A549 (cell line): ENCODE results near the gene MLLT10. TPM values are rescaled to one million over a fixed set of nuclear protein-coding genes. Genes with fewer than 3 reads are reported as not detected.

Source experiments
- ATAC-seq, 2 experiments: fragments of 200-7000 bp in 1 of 2; fragments of >200 bp in 1 of 2; cut with Nextera tagmentation in 1 of 2; cut with Tn5 transposase in 1 of 2; 3 replicates each; pipeline versions ENCODE4 v1.8.0 to v1.9.1; 2018 to 2020; ENCODE audit warnings: mild to moderate bottlenecking in 1 of 2, moderate library complexity in 1 of 2
- CTCF ChIA-PET: fragments of 300-600 bp; sonication (Branson Sonifier 250); formaldehyde crosslinking; extraction: SDS; loops from one replicate; lab custom pipeline; 2021; ENCODE audit warnings: antibody characterized with exemption, inconsistent platforms; lab: Yijun Ruan, JAX
- POLR2A ChIA-PET: fragments of 350-600 bp; formaldehyde crosslinking; extraction: SDS; loops from one replicate; lab custom pipeline; 2021; ENCODE audit warnings: antibody characterized with exemption, inconsistent platforms; lab: Yijun Ruan, JAX
- DNase-seq, 2 experiments: peaks; one replicate each; pipeline versions ENCODE4 v3.0.0 to v3.0.0-alpha.2; 2011 to 2016; ENCODE audit warnings: low read depth in 1 of 2, low spot score in 1 of 2
- FAIRE-seq: peaks from 2 replicates; lab custom pipeline; 2011; peaks lifted over from hg19 to GRCh38; lab: Jason Lieb, UNC
- H3K27ac ChIP-seq, 2 experiments: fragments of >200 bp; sonication (Bioruptor Twin); formaldehyde crosslinking; 3 replicates each; pipeline ENCODE4 v1.5.1; 2016 to 2017
- H3K4me1 ChIP-seq: fragments of >200 bp; sonication (Bioruptor Twin); formaldehyde crosslinking; 3 replicates; pipeline ENCODE4 v1.6.1; 2016
- H3K4me2 ChIP-seq: fragments of >200 bp; sonication (Bioruptor Twin); formaldehyde crosslinking; 3 replicates; pipeline ENCODE4 v1.6.1; 2016
- H3K4me3 ChIP-seq: fragments of >200 bp; sonication (Bioruptor Twin); formaldehyde crosslinking; 3 replicates; pipeline ENCODE4 v1.5.1; 2016
- H3K9me3 ChIP-seq: fragments of >200 bp; sonication (Bioruptor Twin); formaldehyde crosslinking; 3 replicates; pipeline ENCODE4 v1.6.1; 2016
- CBX2 ChIP-seq: fragments of 200-600 bp; sonication (generic); IDR thresholded peaks from 2 replicates; pipeline ENCODE4 v1.6.1; 2016; ENCODE audit warnings: low read depth, mild to moderate bottlenecking, borderline replicate concordance
- FOSL2 ChIP-seq, 2 experiments: fragments of 450-650 bp in 1 of 2; fragments of >200 bp in 1 of 2; sonication (Bioruptor Twin) in 1 of 2; formaldehyde crosslinking; IDR thresholded peaks; 2 replicates each; pipeline versions ENCODE4 v1.5.0 to v1.6.1; 2016 to 2020; ENCODE audit warnings: mild to moderate bottlenecking in 1 of 2, moderate library complexity in 1 of 2
- FOXS1 ChIP-seq: fragments of 250-450 bp; sonication (Bioruptor Pico); IDR thresholded peaks from 2 replicates; pipeline ENCODE4 v1.5.0; 2020; ENCODE audit warnings: mild to moderate bottlenecking, moderate library complexity
- HDAC2 ChIP-seq: fragments of 200-600 bp; sonication (generic); IDR thresholded peaks from 2 replicates; pipeline ENCODE4 v1.6.1; 2016
- HEYL ChIP-seq: fragments of 250-450 bp; sonication (Bioruptor Pico); IDR thresholded peaks from 2 replicates; pipeline ENCODE4 v1.8.0; 2021; ENCODE audit warnings: mild to moderate bottlenecking, moderate library complexity
- HMGXB4 ChIP-seq: fragments of 250-450 bp; sonication (Bioruptor Pico); IDR thresholded peaks from 2 replicates; pipeline ENCODE4 v1.5.0; 2021; ENCODE audit warnings: mild to moderate bottlenecking, moderate library complexity, borderline replicate concordance
- JUN ChIP-seq, 2 experiments: fragments of >200 bp; sonication (Bioruptor Twin); formaldehyde crosslinking; IDR thresholded peaks; 2 replicates in 1 of 2; 3 replicates in 1 of 2; pipeline ENCODE4 v1.6.1; 2016 to 2017
- JUNB ChIP-seq: fragments of >200 bp; sonication (Bioruptor Twin); formaldehyde crosslinking; IDR thresholded peaks from 2 replicates; pipeline ENCODE4 v1.6.1; 2016
- KDM5A ChIP-seq: fragments of 200-600 bp; sonication (generic); IDR thresholded peaks from 2 replicates; pipeline ENCODE4 v1.6.1; 2016; ENCODE audit warnings: antibody characterized with exemption, mild to moderate bottlenecking
- MAFK ChIP-seq: fragments of 450-650 bp; IDR thresholded peaks from 2 replicates; pipeline ENCODE4 v1.6.1; 2014; ENCODE audit not compliant: partially characterized antibody
- MAX ChIP-seq: IDR thresholded peaks from 2 replicates; pipeline ENCODE4 v1.6.1; 2012
- NFE2L2 ChIP-seq: fragments of 150-350 bp; conservative IDR thresholded peaks from 2 replicates; pipeline ENCODE4 v1.6.1; 2014; ENCODE audit warnings: low read length
- RFX5 ChIP-seq: fragments of 450-650 bp; IDR thresholded peaks from 2 replicates; pipeline ENCODE4 v1.7.1; 2014; ENCODE audit warnings: antibody characterized with exemption, mild to moderate bottlenecking, moderate library complexity
- TFCP2L1 ChIP-seq: fragments of 250-450 bp; sonication (Bioruptor Pico); IDR thresholded peaks from 2 replicates; pipeline ENCODE4 v1.5.0; 2021; ENCODE audit warnings: mild to moderate bottlenecking
- TP53 ChIP-seq: fragments of 250-450 bp; sonication (Bioruptor Pico); IDR thresholded peaks from 2 replicates; pipeline ENCODE4 v1.5.0; 2021; ENCODE audit warnings: mild to moderate bottlenecking, moderate library complexity
- ZC3H11A ChIP-seq: fragments of 450-650 bp; IDR thresholded peaks from 2 replicates; pipeline ENCODE4 v1.6.1; 2014; ENCODE audit warnings: antibody characterized with exemption, mild to moderate bottlenecking
- ZFP36 ChIP-seq: fragments of 450-650 bp; IDR thresholded peaks from 2 replicates; pipeline ENCODE4 v1.6.1; 2014; ENCODE audit warnings: borderline replicate concordance; ENCODE audit not compliant: partially characterized antibody
- WGBS: methylation state at CpG from one replicate; pipeline ENCODE4 v1.1.6; 2017; ENCODE audit errors: missing lambda C conversion rate; 5-methylcytosine and 5-hydroxymethylcytosine counted together
- polyA plus RNA-seq, 4 experiments: library from polyadenylated mRNA; depleted of rRNA in 3 of 4; stranded (reverse); fragments of >200 nt; fragmentation: RNase III in 1 of 4; extraction: RNeasy Plus Mini Kit Qiagen cat#74134 plus additional on column Dnase treatment in 1 of 4; gene quantifications; 2 replicates in 3 of 4; 3 replicates in 1 of 4; pipeline ENCODE4 v1.2.3, GENCODE V29; 2011 to 2017
- TF ChIP-seq, protein P1 (sequence below): fragments of 250-450 bp; sonication (Bioruptor Pico); IDR thresholded peaks from 2 replicates; pipeline ENCODE4 v1.5.0; 2020; ENCODE audit warnings: low read depth, mild to moderate bottlenecking, moderate library complexity
- TF ChIP-seq, protein P2 (sequence below): fragments of 450-650 bp; IDR thresholded peaks from 2 replicates; pipeline ENCODE4 v1.6.1; 2014; ENCODE audit warnings: antibody characterized with exemption
- TF ChIP-seq, protein P3 (sequence below): fragments of >200 bp; sonication (Bioruptor Twin); formaldehyde crosslinking; IDR thresholded peaks from 3 replicates; pipeline ENCODE4 v1.6.1; 2016

The MLLT10 gene
- polyA plus RNA-seq, 2 of the 4 experiments (the other 2 are of a cell fraction): 41.7 to 54.1 TPM

- CTCF ChIA-PET: interaction anchor here (1.3 kb wide), 1 partner anchor 231 kb away, joined by 5 read pairs; no protein-coding TSS in a partner anchor
- 95% methylated on average over 5 of the region's 5 CpGs for WGBS
Measured at GRCh38 chr10:21501091-21501490, 32.9 kb upstream of the MLLT10 start.

GRCh38 chr10:21501731-21502347 is 32.2 kb upstream of the MLLT10 start:
- FAIRE-seq: no peak
- Histone ChIP-seq H3K4me1 (peaks cover 19% of the 10 kb centered on the region), H3K4me2 (no peak overlapping the region), H3K4me3 (no peak overlapping the region), H3K27ac (peak overlapping the region in 1 of 2 experiments; percentile 4; a peak in 1 of 6 replicates), H3K9me3 (no peaks in the 10 kb centered on the region)
- DNase-seq: no peak
- peak in 1 of 2 experiments; percentile 25; a peak in 3 of 6 replicates for ATAC-seq
- no peak for TF ChIP-seq TP53 (CRISPR knock-in tag)
- no peak for TF ChIP-seq HDAC2
- TF ChIP-seq MAFK: no peak
- no peak for TF ChIP-seq MAX
- TF ChIP-seq FOSL2 (IDR thresholded peaks at IDR 0.05): no peak
- no peak for TF ChIP-seq FOSL2 (CRISPR knock-in tag; IDR thresholded peaks at IDR 0.05)
- TF ChIP-seq HMGXB4 (CRISPR knock-in tag): no peak
- TF ChIP-seq TFCP2L1: no peak
- no peak for TF ChIP-seq RFX5
- TF ChIP-seq, protein P1, sequence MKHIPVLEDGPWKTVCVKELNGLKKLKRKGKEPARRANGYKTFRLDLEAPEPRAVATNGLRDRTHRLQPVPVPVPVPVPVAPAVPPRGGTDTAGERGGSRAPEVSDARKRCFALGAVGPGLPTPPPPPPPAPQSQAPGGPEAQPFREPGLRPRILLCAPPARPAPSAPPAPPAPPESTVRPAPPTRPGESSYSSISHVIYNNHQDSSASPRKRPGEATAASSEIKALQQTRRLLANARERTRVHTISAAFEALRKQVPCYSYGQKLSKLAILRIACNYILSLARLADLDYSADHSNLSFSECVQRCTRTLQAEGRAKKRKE: no peak
- ChIA-PET CTCF (interaction anchor here (1.4 kb wide), 1 partner anchor 138 kb away, joined by 4 read pairs; no protein-coding TSS in a partner anchor), POLR2A (interaction anchor here (1.0 kb wide), 1 partner anchor 16 kb away, joined by 3 read pairs; no protein-coding TSS in a partner anchor)
- WGBS: 72% methylated on average over 2 of the region's 2 CpGs

More at GRCh38 chr10:21501091-21501490, 32.9 kb upstream of the MLLT10 start:
- POLR2A ChIA-PET: interaction anchor here (1.0 kb wide), 1 partner anchor 17 kb away, joined by 3 read pairs; no protein-coding TSS in a partner anchor
- DNase-seq (no peak), ATAC-seq (no peak), FAIRE-seq (no peak)
- Histone ChIP-seq H3K27ac (no peak overlapping the region; a peak in 1 of 6 replicates), H3K4me3 (no peak overlapping the region), H3K4me2 (no peak overlapping the region), H3K4me1 (peaks cover 14% of the 10 kb centered on the region), H3K9me3 (no peaks in the 10 kb centered on the region)
- TF ChIP-seq FOXS1 (CRISPR knock-in tag) (no peak), JUN (IDR thresholded peaks at IDR 0.05) (no peak), ZFP36 (no peak), NFE2L2 (no peak), KDM5A (no peak), HEYL (no peak), ZC3H11A (no peak), JUNB (no peak), CBX2 (no peak)
- TF ChIP-seq, protein P2, sequence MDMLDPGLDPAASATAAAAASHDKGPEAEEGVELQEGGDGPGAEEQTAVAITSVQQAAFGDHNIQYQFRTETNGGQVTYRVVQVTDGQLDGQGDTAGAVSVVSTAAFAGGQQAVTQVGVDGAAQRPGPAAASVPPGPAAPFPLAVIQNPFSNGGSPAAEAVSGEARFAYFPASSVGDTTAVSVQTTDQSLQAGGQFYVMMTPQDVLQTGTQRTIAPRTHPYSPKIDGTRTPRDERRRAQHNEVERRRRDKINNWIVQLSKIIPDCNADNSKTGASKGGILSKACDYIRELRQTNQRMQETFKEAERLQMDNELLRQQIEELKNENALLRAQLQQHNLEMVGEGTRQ: no peak
- TF ChIP-seq, protein P3, sequence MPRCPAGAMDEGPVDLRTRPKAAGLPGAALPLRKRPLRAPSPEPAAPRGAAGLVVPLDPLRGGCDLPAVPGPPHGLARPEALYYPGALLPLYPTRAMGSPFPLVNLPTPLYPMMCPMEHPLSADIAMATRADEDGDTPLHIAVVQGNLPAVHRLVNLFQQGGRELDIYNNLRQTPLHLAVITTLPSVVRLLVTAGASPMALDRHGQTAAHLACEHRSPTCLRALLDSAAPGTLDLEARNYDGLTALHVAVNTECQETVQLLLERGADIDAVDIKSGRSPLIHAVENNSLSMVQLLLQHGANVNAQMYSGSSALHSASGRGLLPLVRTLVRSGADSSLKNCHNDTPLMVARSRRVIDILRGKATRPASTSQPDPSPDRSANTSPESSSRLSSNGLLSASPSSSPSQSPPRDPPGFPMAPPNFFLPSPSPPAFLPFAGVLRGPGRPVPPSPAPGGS: no peak
